Esophagus mucosa (tissue), 1 donor: ENCODE measurements around the gene ELMO1. TPM values are rescaled to one million over a fixed set of nuclear protein-coding genes. Genes with fewer than 3 reads are reported as not detected.
A peak's percentile ranks its signal among the peaks of the same experiment; 100 is the strongest.

Experiments used
- ATAC-seq: fragments of 200-7000 bp; cut with Tn5 transposase; one replicate; pipeline ENCODE4 v1.9.1; 2020
- total RNA-seq: library from RNA; stranded (reverse); gene quantifications from one replicate; pipeline ENCODE4 v1.2.4, GENCODE V29; 2023
- donor health status: DM: yes; HTN: yes; CAD: no.

ELMO1 gene
- total RNA-seq, 1 donor from 2014 or later: 4.0 TPM

GRCh38 chr7:37112876-37113275, 335.8 kb downstream of the ELMO1 start:
- ATAC-seq: no peak

- ATAC-seq: no peak
Measured at GRCh38 chr7:37112218-37112617, 336.4 kb downstream of the ELMO1 start.

DNA sequence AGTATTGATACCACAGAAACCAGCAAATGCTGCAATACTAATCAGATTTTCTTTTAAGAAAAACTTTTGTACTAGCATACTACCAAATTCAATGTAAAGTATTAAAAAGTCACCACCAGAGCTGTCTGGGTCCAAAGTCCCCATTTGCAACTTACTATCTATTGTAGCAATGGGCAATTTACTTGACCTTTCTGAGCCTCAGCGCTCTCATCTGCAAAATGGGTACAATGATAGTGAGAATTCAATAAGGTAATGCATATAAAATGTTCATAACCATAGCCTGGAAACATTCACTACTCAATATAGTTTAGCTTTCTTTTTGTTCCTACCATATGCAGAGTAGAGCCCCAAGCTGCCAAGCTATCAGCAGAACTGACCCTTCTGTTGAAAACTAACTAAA, 337.2 kb downstream of the ELMO1 start:
- ATAC-seq: no peak

DNA sequence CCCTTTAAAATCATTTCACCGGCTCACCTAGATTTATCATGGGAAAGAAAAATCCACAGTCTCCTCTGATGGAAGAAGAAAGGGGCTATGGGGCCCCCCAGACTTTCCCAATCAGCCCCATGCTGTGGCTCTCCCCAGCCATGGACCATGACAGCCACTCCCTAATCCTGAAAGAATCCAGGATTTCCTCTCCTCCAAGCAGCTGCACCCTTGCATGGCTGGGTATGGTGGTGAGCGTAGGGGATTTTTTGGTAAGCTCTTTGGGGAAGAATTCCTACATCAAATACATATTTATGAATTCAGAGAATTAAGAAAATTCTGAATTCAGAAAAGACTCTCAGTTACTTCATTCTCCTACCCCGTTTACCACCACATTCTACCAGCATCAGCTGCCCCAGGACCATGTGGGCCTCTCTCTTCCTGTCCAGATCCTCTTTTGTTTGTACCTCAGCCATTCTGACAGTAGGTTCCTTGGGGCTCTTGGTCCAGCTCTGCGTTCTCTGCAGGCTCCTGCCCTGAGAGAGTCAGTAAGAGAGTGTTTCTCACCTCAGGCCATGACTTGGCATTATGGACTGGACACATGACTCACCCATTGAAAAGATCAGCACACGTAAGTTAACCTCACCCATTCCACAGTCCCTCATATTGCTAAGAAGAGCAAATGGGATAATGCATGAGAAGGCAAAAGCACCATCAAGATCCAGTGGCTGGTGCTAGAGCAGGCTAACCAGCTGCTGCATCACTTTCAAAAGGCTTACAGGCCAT, 337.8 kb downstream of the ELMO1 start:
- no peak for ATAC-seq

DNA sequence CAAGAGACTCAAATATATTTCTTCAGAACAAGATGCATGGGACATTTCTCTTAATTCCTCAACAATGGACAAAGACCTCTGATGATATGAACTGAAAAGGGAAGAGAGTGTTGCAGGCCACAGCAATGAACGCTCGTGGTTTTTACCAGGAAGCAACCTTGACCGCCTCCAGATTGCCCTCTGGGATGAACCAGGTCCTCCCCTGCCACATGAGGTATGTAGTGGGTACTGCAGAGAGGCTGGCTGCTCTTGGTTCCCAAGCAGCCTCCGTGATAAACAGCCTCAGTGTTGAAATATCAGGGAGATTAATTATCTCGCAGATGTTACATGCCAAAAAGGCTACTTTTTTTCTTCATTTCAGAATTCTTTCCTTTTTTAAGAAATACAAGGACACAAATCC, 338.8 kb downstream of the ELMO1 start:
- ATAC-seq: no peak

DNA sequence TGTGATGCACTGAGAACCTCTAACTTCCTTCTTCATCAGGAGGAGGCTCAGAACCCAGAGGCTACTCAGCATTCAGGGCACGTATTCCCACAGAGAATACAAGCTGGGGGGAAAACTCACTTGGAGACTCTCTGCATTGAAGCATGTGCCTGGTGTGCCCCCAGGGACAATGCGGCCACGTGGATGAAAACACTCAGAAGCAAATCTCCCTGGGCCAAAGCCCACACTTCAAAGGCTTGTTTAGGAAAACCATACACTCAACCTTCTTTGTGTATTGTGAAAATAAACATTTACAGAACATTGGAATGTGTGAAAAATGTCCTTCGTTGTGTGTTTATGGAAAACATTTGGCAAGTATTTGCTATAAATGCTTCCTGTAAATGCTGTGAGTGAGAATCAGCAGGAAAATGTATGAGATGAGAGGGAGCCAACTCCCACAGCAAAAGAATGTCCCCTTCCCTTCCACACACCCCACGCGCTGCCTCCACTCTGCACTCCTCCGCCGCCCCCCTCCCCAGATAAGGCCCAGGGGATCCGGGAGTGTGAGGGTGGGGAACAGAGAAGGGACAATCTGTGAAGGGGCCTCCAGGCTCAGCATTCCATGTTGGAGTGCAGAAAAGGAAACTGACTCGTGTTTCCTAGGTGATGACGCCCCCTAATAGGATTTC, 339.5 kb downstream of the ELMO1 start:
- no peak for ATAC-seq

DNA sequence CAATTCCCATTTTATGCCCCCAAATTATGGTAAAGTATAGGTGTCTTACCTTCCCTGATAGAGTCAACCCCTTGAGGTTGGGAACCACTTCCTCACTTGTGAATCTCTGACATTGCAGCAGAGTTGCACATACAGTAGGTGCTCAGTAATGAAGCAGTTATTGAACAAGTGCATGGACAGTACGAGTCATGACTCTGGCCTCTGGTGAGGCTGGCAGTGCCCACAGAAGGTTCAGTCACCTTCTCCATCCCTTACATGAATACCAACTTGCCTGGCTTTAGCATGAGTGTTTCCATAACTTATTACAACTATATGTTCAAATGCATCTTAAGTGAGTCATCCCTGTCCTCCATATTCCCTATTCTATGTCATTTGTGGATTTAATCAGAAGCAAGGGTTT, 340.0 kb downstream of the ELMO1 start:
- no peak for ATAC-seq

GRCh38 chr7:37107047-37107750, 341.5 kb downstream of the ELMO1 start:
- no peak for ATAC-seq

DNA sequence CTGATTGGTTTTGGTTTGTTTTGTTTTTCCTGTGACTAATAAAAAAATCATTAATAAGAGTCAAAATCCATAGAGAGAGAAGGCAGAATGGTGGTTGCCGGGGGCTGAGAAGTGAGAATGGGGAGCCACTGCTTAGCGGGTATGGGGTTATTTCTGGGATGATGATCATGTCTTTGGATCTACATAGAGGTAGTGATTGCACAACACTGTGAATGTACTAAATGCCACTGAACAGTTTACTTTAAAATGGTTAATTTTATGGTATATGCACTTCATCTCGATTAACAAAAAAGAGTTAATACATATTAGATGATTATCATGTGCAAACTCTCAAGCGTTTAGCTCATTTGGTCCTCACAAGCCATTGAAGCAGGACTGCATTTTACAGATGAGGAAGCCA, 342.9 kb downstream of the ELMO1 start:
- ATAC-seq: no peak

- ATAC-seq: no peak
Measured at GRCh38 chr7:37104822-37105518, 343.7 kb downstream of the ELMO1 start.

DNA sequence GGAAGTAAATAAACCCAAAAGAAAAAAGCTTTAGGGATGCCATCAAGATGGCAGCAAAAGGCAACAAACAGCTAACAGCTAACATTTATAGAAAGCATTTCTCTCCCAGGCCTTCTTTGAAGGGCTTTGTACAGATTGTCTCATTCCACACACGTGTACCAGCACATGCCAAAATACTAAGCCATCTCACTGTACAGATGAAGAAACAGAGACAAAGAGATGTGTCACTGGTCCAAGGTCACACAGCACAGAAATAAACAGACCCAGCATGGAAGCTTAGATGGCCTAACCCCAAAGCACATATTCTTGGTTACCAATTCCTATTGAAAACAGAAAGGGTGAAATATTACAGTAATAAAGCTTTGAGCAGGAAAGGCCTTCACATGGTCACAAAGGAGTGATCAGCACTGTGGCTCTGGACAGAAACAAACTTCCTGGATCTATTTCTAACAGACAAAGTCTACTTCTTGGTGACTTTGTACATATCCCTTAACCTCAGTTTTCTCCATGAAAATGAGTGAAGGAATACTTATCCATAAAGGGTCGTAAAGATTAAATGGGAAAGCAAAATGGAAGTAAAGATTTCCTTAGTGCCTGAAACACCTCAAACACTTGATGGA, 346.0 kb downstream of the ELMO1 start:
- no peak for ATAC-seq

GRCh38 chr7:37100735-37101331, 347.8 kb downstream of the ELMO1 start:
- ATAC-seq: no peak

- no peak for ATAC-seq
Measured at GRCh38 chr7:37098762-37099161, 349.9 kb downstream of the ELMO1 start.

DNA sequence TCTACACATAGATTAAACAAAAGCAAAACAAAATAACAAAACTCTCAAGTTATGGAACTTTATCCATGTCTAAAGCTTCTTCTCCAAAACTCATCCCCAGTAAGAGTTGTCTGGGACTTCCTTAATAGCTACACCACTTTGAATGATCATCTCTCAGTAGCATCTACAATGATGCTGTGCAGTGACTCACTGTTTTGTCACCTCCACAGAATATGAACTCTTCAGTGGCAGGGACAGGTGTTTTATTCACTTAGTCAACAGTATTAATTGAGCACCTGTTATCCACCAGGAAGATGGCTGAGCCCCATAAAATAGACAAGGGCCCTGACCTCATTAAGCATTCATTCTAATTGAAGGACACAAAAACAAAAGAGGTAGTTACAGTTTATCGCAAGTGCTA, 350.7 kb downstream of the ELMO1 start:
- no peak for ATAC-seq

GRCh38 chr7:37097276-37097675, 351.4 kb downstream of the ELMO1 start:
- no peak for ATAC-seq

GRCh38 chr7:37096341-37096740, 352.3 kb downstream of the ELMO1 start:
- ATAC-seq: peak; percentile 63

DNA sequence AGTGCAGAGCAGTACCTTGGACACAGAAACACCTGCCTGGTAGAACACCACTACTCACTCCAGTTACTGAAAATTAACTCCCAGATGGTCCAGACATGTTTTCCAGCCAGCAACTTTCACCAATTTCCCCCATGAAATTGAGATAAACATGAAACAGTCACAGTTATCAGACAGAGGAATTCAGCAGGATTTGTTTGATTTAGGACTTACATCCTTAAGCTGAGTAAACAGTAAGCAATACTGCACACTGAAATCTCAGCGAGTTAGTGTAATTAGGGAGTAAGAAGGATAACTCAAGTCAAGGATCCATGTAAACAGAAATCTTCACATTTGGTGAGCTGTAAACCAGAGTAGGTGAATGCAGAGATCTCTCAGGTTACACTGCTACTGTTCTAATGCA, 353.5 kb downstream of the ELMO1 start:
- no peak for ATAC-seq

DNA sequence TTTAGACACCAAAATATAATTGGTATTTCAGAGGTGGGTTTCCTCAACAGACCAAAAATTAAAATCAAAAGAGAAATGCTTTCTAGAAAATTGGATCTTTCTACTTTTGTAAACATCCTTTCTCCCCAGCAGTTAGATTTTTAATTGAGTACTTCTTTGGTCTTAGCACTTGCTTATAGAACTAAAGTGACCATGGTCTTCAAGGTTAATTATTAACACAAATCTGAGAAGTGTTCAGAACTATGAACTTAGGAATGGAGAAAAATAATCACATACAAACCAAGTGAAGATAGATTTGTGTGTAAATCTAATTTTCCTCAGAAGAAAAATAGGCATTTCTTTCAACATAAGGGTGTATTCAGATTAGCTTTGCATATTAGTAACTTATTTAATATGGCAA, 355.4 kb downstream of the ELMO1 start:
- no peak for ATAC-seq

DNA sequence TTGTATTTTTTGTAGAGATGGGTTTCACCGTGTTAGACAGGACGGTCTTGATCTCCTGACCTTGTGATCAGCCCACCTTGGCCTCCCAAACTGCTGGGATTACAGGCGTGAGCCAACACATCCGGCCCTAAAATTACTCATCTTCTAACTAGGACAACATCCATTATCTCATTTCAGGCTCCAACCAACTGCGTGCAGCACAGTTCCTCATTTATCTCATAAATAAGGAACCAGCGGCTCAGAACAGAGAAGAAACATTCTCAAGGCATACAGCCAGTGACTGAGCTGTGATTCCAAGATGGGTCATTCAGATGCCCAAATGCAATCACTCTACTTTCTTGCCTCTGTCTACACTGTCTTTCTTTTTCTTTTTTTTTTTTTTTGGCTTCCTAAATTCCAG, 356.1 kb downstream of the ELMO1 start:
- ATAC-seq: no peak

DNA sequence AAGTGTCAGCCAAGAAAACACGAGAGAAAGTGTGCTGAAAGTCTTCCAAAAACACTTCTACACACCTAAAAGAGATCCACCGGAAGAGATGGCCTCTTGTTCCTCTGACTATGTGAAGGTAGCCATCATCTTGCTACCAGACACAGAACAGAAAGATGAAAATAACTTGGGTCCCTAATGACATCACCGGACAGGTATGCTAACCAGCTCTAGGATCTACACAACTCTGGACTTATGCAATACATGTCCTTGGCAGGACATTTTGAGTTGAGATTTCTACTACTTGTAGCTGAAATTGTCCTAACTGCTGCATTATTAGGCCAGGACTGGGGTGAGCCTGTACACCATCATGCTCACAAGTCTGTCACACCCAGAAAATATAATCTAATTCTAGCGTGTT, 358.7 kb downstream of the ELMO1 start:
- no peak for ATAC-seq

- ATAC-seq: no peak
Measured at GRCh38 chr7:37085600-37085999, 363.1 kb downstream of the ELMO1 start.

- ATAC-seq: no peak
Measured at GRCh38 chr7:37084303-37084702, 364.4 kb downstream of the ELMO1 start.
